IPS-NIHi7 (cell line): ENCODE data around the gene SSC4D.
"Not testable (repeated sequence)": the region's sequence is repeated elsewhere in the genome, so short reads cannot be mapped to it uniquely, and the experiment has no call there.

ENCODE experiments used
- DNase-seq: peaks from one replicate; pipeline ENCODE4 v3.0.0; 2012; ENCODE audit warnings: mixed read lengths; ENCODE audit errors: extremely low spot score

SSC4D gene

DNA sequence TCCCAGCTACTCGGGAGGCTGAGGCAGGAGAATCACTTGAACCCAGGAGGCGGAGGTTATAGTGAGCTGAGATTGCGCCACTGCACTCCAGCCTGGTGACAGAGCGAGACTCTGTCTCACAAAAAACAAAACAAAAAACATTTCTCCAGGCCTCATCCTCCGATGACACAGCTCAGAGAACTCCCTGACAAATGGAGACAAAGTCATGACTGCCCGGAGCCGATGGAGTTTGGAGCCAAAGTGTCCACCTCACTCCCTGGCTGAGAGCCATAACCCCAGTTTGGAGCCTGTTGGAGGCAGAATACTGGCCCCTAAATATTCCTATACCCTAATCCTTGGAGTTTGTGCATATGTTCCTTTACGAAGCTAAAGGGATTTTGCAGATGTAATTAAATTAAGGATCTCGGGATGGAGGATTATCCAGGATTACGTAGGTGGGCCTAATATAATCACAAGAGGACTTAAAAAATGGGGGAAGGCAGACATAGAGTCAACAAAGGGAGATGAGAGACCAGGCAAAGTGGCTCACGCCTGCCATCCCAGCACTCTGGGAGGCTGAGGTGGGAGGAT, 22.7 kb downstream of the SSC4D start:
- no peak for DNase-seq

- DNase-seq = peak; percentile 89
Measured at GRCh38 chr7:76383089-76383944, 26.2 kb downstream of the SSC4D start.

DNA sequence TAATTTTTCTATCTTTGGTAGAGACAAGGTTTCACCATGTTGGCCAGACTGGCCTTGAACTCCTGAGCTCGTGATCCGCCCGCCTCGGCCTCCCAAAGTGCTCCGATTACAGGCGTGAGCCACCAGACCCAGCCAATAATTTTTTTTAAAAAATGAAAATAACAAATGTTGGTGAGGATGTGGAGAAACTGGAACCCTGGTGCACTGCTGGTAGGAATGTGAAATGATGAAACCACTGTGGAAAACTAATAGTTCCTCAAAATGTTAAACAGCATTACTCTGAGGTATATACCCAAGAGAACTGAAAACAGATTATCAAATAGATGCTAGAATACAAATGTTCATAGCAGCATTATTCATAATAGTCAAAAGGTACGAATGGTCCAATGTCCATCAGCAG, 27.7 kb downstream of the SSC4D start:
- DNase-seq = no peak

DNA sequence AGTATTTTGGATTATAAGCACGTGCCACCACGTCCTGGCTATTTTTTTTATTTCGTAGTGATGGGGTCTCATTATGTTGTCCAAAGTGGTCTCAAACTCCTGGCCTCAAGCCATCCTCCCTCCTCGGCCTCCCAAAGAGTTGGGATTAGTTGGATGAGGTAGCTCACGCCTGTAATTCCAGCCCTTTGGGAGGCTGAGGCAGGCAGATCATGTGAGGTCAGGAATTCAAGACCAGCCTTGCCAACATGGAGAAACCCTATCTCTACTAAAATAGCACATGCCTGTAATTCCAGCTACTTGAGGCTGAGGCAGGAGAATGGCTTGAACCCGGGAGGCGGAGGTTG, 28.9 kb downstream of the SSC4D start:
- no peak for DNase-seq

- DNase-seq = no peak
Measured at GRCh38 chr7:76377186-76377918, 32.1 kb downstream of the SSC4D start.

DNA sequence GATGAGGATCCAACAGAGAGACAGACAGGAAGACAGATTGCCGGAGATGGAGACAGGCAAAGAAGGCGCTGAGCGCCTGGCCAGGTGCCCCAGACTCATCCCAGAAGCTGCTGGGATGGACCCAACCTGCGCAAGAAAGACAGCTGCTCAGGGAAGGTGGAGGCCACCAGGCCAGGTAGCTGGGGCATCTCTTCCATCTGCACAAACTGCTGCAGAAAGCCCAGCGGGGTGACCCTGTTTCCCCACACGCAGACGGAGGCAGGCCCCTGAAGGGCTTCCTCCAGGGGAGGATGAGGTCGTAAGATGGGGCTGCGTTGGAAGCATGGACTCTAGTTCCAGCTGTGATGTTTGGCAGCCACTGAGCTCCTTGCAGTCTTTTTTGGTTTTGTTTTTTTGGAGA, 34.2 kb downstream of the SSC4D start:
- DNase-seq = no peak

DNA sequence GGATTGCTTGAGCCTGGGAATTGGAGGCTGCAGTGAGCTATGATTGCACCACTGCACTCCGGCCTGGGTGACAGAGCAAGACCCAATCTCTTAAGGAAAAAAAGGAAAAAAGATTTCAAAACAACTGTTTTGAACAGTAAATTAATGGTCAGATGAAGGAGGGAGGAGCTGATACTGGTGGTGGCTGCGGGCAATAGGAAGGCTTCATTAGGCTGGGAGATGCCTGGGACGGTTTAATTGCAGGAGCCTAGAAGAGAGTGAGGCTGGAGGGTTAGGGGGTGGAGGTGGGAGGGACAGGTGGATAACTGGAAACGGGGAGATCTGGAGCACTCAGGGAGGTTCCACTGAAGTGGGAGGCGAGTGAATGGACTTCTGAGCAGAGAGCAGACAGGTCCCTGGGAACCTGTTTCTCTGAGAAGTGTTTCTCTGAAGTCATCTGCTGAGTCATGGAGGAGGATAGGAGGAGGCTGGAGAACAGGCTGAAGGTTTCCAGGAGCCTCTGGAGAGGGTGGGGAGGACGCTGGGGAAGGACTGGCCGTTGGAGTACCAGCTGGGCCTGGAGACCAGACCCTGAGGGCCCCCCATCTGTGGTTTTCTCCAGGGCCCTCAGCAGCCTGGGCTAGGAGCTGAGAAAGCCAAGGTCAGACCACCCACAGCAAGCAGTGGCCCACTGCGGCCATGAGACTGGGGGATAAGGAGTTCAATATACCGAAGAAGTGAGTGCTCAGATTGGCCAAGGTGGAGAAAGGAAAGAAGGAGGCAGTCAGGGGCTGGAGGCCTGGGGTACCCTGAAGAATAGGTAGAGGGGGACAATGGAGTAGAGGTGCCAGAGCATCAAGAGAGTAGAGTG, 36.3 kb downstream of the SSC4D start:
- no peak for DNase-seq

DNA sequence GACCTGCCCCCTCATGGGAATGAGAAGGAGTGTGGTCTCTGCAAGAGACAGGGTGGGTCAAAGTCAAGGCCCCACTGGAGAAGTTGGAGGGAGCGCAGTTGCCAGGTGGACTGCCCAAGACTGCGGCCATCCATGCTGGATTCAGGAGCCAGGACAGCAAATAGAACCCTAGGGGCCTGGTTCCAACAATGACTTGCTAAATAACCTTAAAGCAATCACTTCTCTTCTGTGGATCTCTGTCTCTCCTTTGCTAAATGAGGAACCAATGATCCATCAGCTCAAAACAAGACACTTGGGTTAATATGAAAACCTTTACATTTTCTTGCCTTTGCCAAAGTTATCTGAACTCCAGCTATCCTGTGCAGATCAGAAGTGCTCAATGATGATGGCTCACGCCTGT, 38.1 kb downstream of the SSC4D start:
- DNase-seq = no peak

DNA sequence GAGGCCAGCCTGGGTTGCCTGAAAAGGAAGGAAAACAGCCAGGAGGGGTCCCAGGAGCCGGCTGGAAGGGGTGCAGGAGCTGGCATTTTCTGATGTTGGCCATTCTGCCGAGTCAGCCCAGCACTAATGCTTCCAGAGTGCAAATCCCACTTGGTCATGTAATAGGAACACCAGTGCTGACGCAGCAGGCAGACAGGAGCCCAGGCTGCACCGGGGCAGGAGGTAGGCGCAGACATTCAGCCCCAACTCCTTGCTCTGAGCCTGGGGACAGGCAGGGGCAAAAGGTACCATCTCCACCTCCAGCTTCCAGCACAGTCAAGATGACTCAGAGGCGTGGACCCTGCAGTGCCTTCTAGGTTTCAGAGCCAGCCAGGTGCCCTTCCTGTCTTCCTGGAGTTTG, 40.5 kb downstream of the SSC4D start:
- no peak for DNase-seq

- no peak for DNase-seq
Measured at GRCh38 chr7:76368190-76368589, 41.3 kb downstream of the SSC4D start.

DNA sequence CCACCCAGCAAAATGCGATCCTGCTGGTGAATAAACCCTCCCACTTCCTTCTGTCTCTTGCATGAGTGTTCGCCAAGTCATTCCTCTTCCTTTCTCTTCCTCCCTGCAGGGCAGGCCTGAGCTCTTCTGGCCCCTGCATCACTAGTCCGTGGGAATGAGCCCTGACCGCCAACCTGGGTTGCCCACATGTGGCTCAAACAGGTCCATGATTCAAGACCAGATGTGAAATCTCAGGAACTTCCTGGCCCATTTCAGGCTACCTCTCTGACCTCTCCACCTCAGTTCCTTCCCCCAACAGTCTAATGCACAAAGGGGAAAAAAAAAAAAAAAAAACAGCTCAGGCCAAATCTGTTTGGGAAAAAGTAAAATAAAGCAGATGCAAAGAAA, 45.3 kb downstream of the SSC4D start:
- no peak for DNase-seq

DNA sequence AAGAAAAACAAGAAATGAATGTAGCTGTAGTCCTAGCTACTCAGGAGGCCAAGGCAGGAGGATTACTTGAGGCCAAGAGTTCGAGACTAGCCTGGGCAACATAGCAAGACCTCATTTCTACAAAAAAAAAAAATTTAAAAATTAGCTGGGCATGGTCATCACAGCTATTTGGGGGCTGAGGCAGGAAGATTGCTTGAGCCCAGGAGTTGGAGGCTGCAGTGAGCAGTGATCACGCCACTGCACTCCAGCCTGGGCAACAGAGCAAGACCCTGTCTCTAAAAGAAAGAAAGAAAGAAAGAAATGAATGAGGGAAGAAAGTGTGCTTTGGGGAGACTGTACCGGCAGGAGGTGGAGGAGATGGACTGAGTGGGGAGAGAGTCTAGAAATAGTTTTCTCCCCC, 45.7 kb downstream of the SSC4D start:
- DNase-seq = not testable (repeated sequence)

- no peak for DNase-seq
Measured at GRCh38 chr7:76359978-76360638, 49.4 kb downstream of the SSC4D start.

DNA sequence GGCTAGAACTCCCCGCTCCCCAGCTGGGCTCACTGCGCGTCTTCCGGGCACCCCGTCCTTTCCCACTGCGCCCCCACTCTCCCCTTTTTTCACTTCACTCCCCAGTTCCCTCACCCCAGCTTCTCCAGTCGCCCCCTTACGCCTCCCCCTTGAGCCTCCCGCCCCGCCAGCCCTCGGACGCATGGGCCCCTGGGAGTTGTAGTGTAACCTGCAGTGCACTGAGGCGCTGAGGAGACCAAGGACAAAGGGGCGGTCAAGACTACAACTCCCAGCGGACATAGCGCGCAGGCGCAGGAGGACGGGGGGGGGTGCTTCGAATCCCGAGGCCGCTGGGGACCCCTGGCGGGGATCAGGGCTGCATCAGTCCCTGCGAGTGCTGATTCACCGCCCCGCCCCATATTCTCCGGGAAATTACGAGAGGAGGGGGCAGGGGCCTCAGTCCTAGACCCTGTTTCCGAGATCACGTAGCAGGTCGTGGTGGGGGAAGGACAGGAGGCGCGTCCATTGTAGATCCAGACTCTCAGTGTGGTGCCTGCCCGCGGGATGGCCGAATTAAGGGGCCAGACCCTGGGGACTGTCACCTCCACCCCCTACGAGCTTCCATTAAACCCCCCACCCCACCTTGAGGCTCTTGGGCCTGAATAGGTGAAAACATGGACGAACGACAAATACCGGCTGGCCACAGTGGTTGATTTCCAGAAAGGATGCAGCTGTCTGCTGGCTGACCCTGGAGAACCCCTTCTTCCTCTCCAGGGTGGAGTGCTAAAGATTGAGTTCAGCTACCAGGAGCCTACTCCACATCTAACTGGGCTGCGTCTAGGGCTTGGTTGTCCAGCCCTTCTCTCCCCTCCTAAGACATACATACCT, 50.2 kb downstream of the SSC4D start:
- DNase-seq = peak; percentile 97

DNA sequence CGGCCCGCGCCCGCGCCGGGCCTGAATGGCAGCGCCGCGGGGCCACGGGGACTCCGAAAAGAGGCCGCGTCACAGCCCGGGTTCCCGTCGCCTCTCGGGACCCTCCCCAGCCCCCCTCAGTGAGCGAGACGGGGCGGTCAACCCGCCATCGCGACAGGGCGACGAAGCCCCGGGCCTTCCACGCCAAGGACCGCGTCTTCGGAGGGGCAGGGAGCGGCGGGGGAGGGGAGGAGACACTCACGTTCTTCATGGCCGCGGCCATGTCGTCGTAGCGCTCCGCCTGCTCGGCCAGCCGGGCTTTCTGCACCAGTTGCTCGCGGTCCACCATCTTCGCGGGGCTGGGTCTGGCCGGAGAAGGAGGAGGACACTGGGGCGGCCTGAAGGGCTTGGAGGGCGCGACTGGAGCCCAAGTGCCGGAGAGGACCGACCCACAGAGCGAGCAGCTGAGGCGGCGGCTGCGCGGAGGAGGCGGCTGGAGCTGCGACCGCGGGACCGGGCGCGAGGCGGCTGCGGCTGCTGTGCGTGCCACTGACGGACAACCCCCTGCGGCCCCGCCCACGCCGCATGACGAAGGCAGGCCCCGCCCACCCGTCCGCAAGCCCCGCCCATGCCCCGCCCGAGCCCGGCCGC, 50.9 kb downstream of the SSC4D start, which contains the start of gene YWHAG:
YWHAG (minus strand) TSS at position 511 of the 630 bp plus-strand sequence; CDS start at position 328, 183 bp downstream.
- peak; percentile 85 for DNase-seq

- peak; percentile 38 for DNase-seq
Measured at GRCh38 chr7:76358011-76358480, 51.5 kb downstream of the SSC4D start.

- DNase-seq = no peak
Measured at GRCh38 chr7:76357475-76358010, 52.0 kb downstream of the SSC4D start.

DNA sequence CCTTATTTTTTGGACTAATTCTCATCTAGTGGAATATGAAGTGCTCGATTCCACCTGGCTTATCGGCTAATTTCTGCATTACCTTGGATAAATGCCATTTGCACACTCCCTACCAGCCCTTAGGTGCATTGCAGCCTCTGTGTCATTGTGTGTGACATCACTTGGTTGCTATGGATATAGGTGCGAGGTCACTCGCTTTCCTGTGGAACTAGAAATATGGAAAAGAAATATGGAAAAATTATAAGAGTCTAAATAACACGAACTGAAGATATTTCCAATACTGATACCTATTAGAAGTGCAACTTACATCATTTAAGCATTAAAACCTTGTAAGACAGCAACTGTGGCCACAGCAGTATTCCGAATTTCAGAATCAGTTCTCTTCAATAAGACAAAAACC, 52.7 kb downstream of the SSC4D start:
- DNase-seq = no peak

DNA sequence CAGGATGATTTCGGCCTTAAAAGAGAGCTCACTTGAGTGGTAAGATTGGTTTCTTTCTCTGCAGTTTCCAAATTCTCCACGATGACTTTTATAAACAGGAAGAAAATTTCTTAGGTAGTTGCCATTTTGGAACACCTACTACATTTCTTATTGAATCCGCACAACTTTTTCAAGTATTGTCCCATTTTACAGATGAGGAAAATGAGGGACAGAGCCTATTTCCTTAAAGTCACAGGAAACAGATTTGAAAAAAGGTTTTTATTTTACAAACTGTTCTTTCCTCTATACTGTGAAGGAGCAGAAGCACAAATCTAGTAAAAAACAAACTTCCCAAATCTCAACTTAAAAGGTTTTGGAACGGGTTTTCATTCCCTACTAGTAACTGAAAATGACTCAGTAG, 53.4 kb downstream of the SSC4D start:
- no peak for DNase-seq
